ENCODE data around the gene DDX51.
"Not testable (repeated sequence)": the region's sequence is repeated elsewhere in the genome, so short reads cannot be mapped to it uniquely, and the experiment has no call there.

DDX51 gene

GRCh38 chr12:132138941-132139871, 4.9 kb downstream of the DDX51 start:
- DNase-seq = no peak

DNA sequence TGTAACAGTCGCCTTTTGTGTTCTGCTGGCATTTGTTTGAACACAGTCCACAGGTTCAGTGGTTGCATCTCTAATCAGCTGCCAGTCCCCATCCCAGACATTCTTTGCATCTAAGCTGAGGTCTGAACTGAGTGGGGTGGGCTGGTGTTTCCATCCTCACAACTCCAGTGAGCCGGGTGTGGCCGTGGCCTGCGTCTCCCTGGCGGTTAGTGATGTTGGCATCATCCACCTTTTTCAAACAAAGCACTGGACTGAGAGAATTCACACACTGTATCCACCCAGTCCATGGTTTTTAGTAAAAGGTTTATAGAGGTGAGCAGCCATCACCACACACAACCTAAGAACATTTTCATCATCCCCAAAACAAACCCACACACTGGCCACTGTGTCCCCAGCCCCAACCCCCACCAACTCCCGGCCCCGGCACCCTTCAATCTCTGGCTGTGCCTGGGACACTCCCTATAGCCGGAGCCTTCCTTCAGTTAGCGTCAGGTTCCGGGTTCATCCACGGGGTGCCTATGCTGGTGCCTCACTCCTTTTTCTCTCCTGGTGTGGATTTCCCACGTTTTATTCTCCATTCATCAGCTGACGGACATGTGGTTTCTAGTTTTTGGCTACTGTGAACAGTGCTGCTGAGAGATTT, 6.5 kb downstream of the DDX51 start:
- no peak for DNase-seq

GRCh38 chr12:132136226-132136625, 7.9 kb downstream of the DDX51 start:
- DNase-seq = not testable (repeated sequence)

GRCh38 chr12:132134653-132135183, 9.4 kb downstream of the DDX51 start:
- DNase-seq = not testable (repeated sequence)

DNA sequence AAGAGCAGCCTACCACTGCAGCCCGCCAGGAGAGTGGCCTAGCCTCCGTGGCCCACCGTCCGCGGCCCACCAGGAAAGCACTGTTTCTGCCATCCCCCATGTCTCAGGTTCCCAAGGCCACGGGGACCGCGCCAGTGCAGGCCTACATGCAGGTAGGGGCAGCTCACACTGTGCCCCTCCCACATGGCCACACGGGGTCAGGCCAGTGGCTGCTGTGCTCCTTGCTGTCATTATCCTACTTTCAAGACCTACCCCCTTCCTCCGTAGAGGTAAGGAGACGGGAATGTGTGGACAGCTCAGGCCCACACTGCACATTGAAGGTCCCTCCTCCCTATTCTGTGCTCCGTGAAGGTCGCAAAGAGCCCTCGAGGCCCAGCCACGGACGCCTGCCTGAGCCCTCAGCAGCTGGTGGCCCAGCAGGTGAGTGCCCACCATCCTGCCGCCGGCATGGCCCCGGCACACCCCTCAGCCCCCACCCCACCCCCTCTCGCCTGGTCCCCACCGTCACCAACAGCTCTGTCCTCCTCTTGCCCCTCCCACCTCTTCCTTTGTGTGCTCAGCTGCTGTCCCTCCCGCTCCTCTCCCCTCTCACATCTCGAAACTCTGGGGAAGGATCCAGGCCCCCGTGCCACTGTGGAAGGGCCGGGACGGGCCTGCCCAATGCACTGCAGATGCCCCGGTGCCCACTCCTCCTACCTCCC, 10.0 kb downstream of the DDX51 start:
- peak; percentile 51 for DNase-seq

- DNase-seq = no peak
Measured at GRCh38 chr12:132132609-132133430, 11.3 kb downstream of the DDX51 start.

- DNase-seq = no peak
Measured at GRCh38 chr12:132131952-132132351, 12.2 kb downstream of the DDX51 start.

DNA sequence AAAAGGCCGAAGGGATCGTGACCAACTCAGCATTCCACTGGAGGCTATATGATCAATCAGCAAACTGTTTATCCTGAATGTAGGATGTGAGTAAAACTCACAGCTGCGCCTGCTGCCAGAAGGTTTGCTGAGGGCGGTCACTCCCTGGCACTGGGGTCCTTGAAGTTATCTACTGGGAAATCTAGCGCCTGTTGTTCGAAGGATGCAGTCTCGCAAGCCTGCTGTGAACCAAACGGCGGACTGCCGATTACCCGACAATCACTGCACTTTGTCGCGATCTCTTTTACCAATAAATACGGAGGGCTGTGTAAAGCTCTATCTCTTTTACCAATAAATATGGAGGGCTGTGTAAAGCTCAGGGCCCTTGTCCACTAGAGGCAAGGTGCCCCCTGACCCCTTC, 12.9 kb downstream of the DDX51 start:
- no peak for DNase-seq

DNA sequence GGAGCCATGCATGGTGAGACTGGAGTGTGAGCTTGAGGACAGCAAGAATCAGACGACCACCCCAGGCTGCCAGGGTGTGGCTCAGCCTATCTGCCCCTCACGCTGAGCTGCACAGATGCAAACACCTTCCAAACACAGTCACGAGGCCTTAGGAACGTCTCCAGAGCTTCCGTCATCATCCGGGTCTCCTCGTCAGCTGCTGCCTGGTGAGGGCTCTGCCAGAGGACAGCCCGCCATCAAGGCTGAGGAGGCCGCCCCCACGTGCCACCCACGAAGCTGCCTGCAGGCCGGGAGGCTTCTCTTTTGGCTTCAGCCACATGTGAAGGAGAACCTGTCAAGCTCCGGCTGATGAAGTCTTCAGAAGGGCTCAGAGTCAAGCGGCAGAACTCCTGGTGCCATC, 13.4 kb downstream of the DDX51 start:
- DNase-seq = no peak

DNA sequence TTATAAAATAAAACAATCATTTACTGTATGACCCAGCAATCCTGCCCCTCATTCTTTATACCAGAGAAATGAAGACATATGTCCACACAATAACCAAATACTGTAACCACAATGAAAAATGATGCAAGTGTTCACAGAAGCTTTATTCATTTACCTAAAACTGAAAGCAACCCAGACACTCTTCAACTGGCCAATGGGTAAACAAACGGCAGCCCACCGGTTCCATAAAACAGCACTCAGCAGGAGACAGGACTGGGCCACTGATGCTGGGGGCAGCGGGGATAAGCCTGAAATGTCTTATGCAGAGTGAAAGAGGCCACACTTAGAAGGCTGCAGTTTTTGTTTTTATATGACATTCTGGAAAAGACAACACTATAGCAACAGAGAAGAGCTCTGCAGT, 15.1 kb downstream of the DDX51 start:
- no peak for DNase-seq

GRCh38 chr12:132127041-132127440, 17.1 kb downstream of the DDX51 start:
- DNase-seq = no peak

GRCh38 chr12:132125736-132126135, 18.4 kb downstream of the DDX51 start:
- no peak for DNase-seq

- no peak for DNase-seq
Measured at GRCh38 chr12:132124766-132125425, 19.2 kb downstream of the DDX51 start.

DNA sequence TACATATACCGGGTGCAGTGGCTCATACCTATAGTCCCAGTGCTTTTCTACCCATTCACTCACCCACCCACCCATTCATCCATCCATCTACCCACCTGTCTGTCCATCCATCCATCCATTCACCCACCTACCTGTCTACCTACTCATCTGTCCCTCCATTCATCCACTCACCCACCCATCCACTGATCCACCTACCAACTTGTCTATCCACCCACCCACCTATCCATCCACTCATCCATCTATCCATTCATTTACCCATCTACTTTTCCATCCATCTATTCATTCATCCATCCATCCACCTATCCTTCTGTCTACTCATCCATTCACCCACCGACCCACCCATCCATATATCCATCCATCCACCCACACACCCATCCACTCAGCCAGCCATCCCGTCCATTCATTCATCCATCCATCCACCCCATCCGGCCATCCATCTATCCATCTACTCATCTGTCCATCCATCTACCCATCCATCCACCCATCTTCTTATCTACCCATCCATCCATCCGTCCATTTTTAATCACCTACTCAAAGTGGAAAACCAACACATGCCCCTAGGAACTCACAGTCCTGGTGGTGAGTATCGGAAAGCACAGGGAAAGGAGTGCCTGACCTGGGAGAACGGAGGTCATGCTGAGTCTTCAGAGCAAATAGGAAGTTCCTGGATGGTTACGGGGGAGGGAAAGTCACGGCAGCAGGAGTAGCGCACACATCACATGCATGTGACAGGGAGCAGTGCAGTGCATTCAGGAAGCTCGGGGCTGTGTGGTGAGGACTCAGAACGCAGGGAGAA, 20.0 kb downstream of the DDX51 start:
- DNase-seq = no peak

DNA sequence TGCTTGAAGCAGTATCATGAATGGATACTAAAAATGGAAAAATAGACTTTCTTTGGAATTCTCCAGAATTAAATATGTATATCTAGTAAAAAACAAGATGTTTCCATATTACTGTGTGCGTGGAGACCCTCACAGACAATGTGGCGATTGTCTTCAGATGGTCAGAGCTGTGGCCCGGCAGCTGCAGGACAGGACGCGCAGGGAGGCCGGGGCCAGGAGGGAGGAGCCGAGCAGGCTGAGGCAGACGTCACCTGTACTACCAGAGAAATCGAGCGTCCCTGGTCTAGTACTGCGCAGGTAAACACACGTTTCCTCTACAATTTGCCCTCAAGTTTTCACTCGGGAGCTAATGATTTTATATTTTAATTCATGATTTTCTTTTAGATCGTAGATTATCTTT, 22.8 kb downstream of the DDX51 start:
- no peak for DNase-seq

DNA sequence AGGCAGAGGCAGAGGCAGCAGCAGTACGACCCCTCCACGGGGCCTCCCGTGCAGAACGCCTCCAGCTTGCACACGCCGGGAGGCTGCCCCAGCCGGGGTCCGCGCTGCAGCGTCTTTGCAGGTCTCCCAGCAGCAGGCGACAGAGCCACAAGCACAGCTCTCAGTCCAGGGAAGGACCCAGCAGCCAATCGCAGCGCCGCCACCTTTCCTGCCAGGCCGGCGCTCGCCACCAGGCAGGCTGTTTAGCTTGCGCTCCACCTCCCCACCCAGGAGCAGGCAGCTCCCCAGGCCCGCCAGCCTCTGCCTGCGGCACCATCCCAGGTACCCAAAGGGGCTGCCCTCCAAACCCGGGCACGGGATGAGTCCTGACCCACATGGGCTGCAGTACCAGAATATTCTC, 25.2 kb downstream of the DDX51 start:
- no peak for DNase-seq

DNA sequence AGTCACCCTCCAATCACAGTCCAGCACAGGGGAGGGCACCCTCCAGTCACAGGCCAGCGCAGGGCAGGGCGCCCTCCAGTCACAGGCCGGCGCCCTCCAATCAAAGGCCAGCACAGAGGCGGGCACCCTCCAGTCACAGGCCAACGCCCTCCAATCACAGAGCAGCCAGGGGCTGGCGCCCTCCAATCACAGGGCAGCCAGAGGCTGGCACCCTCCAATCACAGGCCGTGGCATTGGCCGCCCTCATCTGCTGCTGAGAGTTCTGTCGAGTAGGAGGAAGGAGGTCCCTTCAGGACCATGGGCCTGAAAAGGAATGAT, 26.6 kb downstream of the DDX51 start:
- no peak for DNase-seq

DNA sequence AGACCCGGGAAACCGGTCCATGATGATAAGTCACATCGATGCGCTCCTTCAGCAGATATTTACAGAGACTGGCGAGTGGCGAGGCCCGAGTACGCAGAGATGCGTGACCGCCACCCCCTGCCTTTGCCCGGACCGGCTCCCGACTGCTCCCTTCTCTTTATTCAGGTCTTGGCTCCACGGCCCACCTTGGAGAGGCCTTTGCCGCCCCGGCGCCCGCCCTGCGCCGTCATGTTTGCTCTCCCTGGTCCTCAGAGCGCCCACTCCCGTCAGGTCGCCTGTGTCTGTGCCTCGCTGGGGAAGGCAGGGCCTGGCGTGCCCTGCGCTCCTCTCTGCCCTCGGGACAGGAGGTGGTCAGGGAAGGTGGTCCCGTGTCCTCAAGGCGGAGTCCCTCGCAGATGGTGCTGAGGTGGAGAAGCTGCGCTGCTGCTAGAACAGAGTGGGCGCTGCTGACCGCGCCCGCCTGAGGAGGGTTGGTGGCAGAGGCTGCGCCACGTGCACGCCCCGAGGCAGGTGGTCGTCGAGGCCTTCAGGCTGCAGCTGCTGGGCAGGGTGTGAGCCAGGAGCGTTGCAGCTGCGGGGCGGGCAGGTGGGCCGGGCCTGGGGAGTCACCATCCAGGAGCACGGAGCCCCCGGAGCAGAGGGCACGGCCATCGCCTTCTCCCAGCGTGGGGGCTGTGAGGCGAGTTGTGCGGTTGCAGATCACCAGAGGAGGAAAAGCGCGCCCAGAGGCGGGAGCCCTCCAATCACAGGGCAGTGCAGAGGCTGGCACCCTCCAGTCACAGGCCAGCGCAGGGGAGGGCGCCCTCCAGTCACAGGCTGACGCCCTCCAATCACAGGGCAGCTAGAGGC, 27.2 kb downstream of the DDX51 start:
- DNase-seq = no peak

DNA sequence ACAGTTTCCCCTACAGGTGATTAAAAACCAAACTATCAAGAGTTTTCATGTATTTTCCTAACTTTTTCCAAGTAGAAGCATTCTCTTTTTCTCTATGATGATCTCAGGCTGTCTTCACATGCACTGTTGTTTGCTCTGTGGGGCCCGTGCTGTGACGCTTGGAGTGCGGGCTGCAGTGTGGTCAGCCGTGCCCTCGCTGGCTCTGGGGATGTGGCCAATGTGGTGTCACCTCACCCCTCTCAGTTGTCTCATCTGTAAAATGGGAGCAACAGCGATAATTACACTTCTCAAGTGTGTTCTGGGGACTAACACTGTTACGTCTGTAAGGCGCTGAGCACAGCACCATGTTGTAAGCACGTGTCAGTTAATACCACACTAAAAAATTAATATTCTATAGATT, 28.6 kb downstream of the DDX51 start:
- DNase-seq = no peak

- no peak for DNase-seq
Measured at GRCh38 chr12:132114667-132115066, 29.5 kb downstream of the DDX51 start.

Data from NCI-H748 treated with DMSO at 0.1 percent for 48 hours (cell line).